SK-N-SH (cell line): ENCODE data around the gene WBP2NL. TPM values are rescaled to one million over a fixed set of nuclear protein-coding genes. Genes with fewer than 3 reads are reported as not detected.

Source experiments
- CTCF ChIA-PET: fragments of 300-600, 350-600 bp; formaldehyde crosslinking; extraction: SDS; loops from one replicate; lab custom pipeline; 2021; lab: Yijun Ruan, JAX
- POLR2A ChIA-PET: fragments of 350-600 bp; sonication (Branson Sonifier 250); formaldehyde crosslinking; extraction: SDS; loops from one replicate; lab custom pipeline; 2020; ENCODE audit warnings: antibody characterized with exemption, inconsistent platforms; lab: Yijun Ruan, JAX
- DNase-seq: peaks from one replicate; pipeline ENCODE4 v3.0.0; 2012
- H2AFZ ChIP-seq: fragments of 200-600 bp; sonication (generic); 2 replicates; pipeline ENCODE4 v1.8.1; 2016; ENCODE audit warnings: antibody characterized with exemption, mild to moderate bottlenecking, low read depth
- H3F3A ChIP-seq: fragments of 200-600 bp; sonication (generic); replicated peaks from 2 replicates; pipeline ENCODE3; 2016; ENCODE audit warnings: antibody characterized with exemption, mild to moderate bottlenecking; ENCODE audit not compliant: insufficient read depth
- H3K27ac ChIP-seq, 2 experiments: fragments of 200-500 bp in 1 of 2; fragments of 200-600 bp in 1 of 2; sonication (Bioruptor generic) in 1 of 2; sonication (generic), shearing (Covaris generic) in 1 of 2; 2 replicates each; pipeline versions ENCODE4 v1.5.1 to v1.6.1; 2014 to 2016; ENCODE audit warnings: low read depth in 2 of 2, inconsistent platforms in 1 of 2, low read length in 1 of 2, mild to moderate bottlenecking in 1 of 2, mixed read lengths in 1 of 2
- H3K27me3 ChIP-seq: fragments of 200-600 bp; sonication (generic), shearing (Covaris generic); 2 replicates; pipeline ENCODE4 v1.6.1; 2016; ENCODE audit warnings: mixed run types; ENCODE audit not compliant: insufficient read depth
- H3K36me3 ChIP-seq, 2 experiments: fragments of 200-500 bp in 1 of 2; fragments of 200-600 bp in 1 of 2; sonication (Bioruptor generic) in 1 of 2; sonication (generic) in 1 of 2; replicated peaks in 1 of 2; 2 replicates each; pipeline versions ENCODE3 to v1.5.1; 2014 to 2016; ENCODE audit warnings: low read length in 1 of 2, mild to moderate bottlenecking in 1 of 2; ENCODE audit not compliant: insufficient read depth in 2 of 2, control insufficient read depth in 1 of 2
- H3K4me1 ChIP-seq, 2 experiments: fragments of 200-500 bp in 1 of 2; fragments of 200-600 bp in 1 of 2; sonication (Bioruptor generic) in 1 of 2; sonication (generic), shearing (Covaris generic) in 1 of 2; 2 replicates each; pipeline versions ENCODE4 v1.5.1 to v1.6.1; 2014 to 2016; ENCODE audit warnings: low read depth in 1 of 2, low read length in 1 of 2, mixed run types in 1 of 2; ENCODE audit not compliant: insufficient read depth in 2 of 2, control insufficient read depth in 1 of 2
- H3K4me2 ChIP-seq: fragments of 200-600 bp; sonication (generic), shearing (Covaris generic); 2 replicates; pipeline ENCODE4 v1.6.1; 2017; ENCODE audit warnings: mixed run types
- H3K4me3 ChIP-seq, 2 experiments: fragments of 200-500 bp in 1 of 2; fragments of 200-600 bp in 1 of 2; sonication (Bioruptor generic) in 1 of 2; sonication (generic), shearing (Covaris generic) in 1 of 2; 2 replicates each; pipeline versions ENCODE4 v1.5.1 to v1.8.1; 2014 to 2016; ENCODE audit warnings: low read depth in 2 of 2, inconsistent platforms in 1 of 2, low read length in 1 of 2, mild to moderate bottlenecking in 1 of 2, mixed read lengths in 1 of 2, moderate library complexity in 1 of 2
- H3K79me2 ChIP-seq: fragments of 200-600 bp; sonication (generic); 2 replicates; pipeline ENCODE4 v1.8.1; 2017; ENCODE audit warnings: mild to moderate bottlenecking; ENCODE audit not compliant: insufficient read depth
- H3K9ac ChIP-seq: fragments of 200-600 bp; sonication (generic); 2 replicates; pipeline ENCODE4 v1.6.1; 2017; ENCODE audit warnings: mixed run types
- H3K9me2 ChIP-seq: fragments of 200-600 bp; sonication (generic); 2 replicates; pipeline ENCODE4 v1.6.1; 2017; ENCODE audit warnings: mixed run types
- H3K9me3 ChIP-seq: fragments of 200-600 bp; sonication (generic); 2 replicates; pipeline ENCODE4 v1.6.1; 2017; ENCODE audit warnings: mixed run types, mild to moderate bottlenecking, moderate library complexity
- H4K20me1 ChIP-seq: fragments of 200-600 bp; sonication (generic); 2 replicates; pipeline ENCODE4 v1.6.1; 2017; ENCODE audit warnings: mild to moderate bottlenecking, mixed run types; ENCODE audit not compliant: insufficient read depth
- CHD2 ChIP-seq: fragments of 150-350 bp; IDR thresholded peaks from 2 replicates; pipeline ENCODE4 v1.6.1; 2018; ENCODE audit warnings: low read length; ENCODE audit not compliant: partially characterized antibody
- CTCF ChIP-seq: fragments of 200-600 bp; sonication (generic); IDR thresholded peaks from 2 replicates; pipeline ENCODE4 v1.6.1; 2017; ENCODE audit warnings: antibody characterized with exemption, mild to moderate bottlenecking, moderate library complexity
- ELF1 ChIP-seq: IDR thresholded peaks from 2 replicates; pipeline ENCODE4 v1.4.0; 2012
- EP300 ChIP-seq, 2 experiments: IDR thresholded peaks; 2 replicates each; pipeline versions ENCODE4 v1.4.0 to v1.6.1; 2012; ENCODE audit warnings: borderline replicate concordance in 1 of 2, low read depth in 1 of 2, low read length in 1 of 2
- FOSL2 ChIP-seq: IDR thresholded peaks from 2 replicates; pipeline ENCODE4 v1.4.0; 2012; ENCODE audit warnings: low read depth, mild to moderate bottlenecking, moderate library complexity, borderline replicate concordance
- FOXJ3 ChIP-seq: sonication (generic); formaldehyde crosslinking; IDR thresholded peaks from 2 replicates; pipeline ENCODE4 v1.5.1; 2020; ENCODE audit warnings: mild to moderate bottlenecking, missing genetic modification reagents
- FOXM1 ChIP-seq: IDR thresholded peaks from 2 replicates; pipeline ENCODE4 v1.4.0; 2012; ENCODE audit warnings: low read depth, mild to moderate bottlenecking
- GATA2 ChIP-seq: sonication (generic); formaldehyde crosslinking; IDR thresholded peaks from 2 replicates; pipeline ENCODE4 v1.5.0; 2020; ENCODE audit warnings: mild to moderate bottlenecking, missing genetic modification reagents
- JUND ChIP-seq: IDR thresholded peaks from 2 replicates; pipeline ENCODE4 v1.4.0; 2012
- MXI1 ChIP-seq: IDR thresholded peaks from 2 replicates; pipeline ENCODE4 v1.6.1; 2012; ENCODE audit warnings: mild to moderate bottlenecking, low read depth, low read length, improper control_type of control experiment
- NFIC ChIP-seq: IDR thresholded peaks from 2 replicates; pipeline ENCODE4 v1.4.0; 2012; ENCODE audit warnings: borderline replicate concordance
- NRF1 ChIP-seq: IDR thresholded peaks from 2 replicates; pipeline ENCODE4 v1.6.1; 2012; ENCODE audit warnings: low read depth, mild to moderate bottlenecking, low read length
- POLR2AphosphoS5 ChIP-seq: IDR thresholded peaks from 2 replicates; pipeline ENCODE4 v1.6.1; 2012; ENCODE audit warnings: low read depth, low read length
- RFX5 ChIP-seq: IDR thresholded peaks from 2 replicates; pipeline ENCODE4 v1.6.1; 2012; ENCODE audit warnings: mild to moderate bottlenecking, improper control_type of control experiment, low read length
- RXRA ChIP-seq: IDR thresholded peaks from 2 replicates; pipeline ENCODE4 v1.4.0; 2012; ENCODE audit warnings: low read depth, mild to moderate bottlenecking, borderline replicate concordance
- SIN3A ChIP-seq: IDR thresholded peaks from 2 replicates; pipeline ENCODE4 v1.6.1; 2012; ENCODE audit warnings: low read depth, mild to moderate bottlenecking, low read length, moderate library complexity, borderline replicate concordance
- TCF12 ChIP-seq: IDR thresholded peaks from 2 replicates; pipeline ENCODE4 v1.4.0; 2012
- TEAD4 ChIP-seq: IDR thresholded peaks from 2 replicates; pipeline ENCODE4 v1.4.0; 2012; ENCODE audit warnings: mild to moderate bottlenecking, borderline replicate concordance; ENCODE audit not compliant: insufficient read depth
- ZBTB33 ChIP-seq: IDR thresholded peaks from 2 replicates; pipeline ENCODE4 v1.4.0; 2012; ENCODE audit warnings: low read depth, borderline replicate concordance
- WGBS: methylation state at CpG from one replicate; pipeline ENCODE4 v1.1.6; 2017; ENCODE audit warnings: low lambda C conversion rate; 5-methylcytosine and 5-hydroxymethylcytosine counted together
- polyA plus RNA-seq, 3 experiments: library from polyadenylated mRNA; depleted of rRNA; stranded (reverse); fragments of >200 nt; gene quantifications; 2 replicates each; pipeline ENCODE4 v1.2.3, GENCODE V29; 2012
- TF ChIP-seq, protein P1 (sequence below): IDR thresholded peaks from 2 replicates; pipeline ENCODE4; 2012

WBP2NL gene
- polyA plus RNA-seq, 1 of the 3 experiments (the other 2 are of a cell fraction), result 0.07 TPM

GRCh38 chr22:41978732-41979131, 19.9 kb upstream of the WBP2NL start (continued):
- no peak for TF ChIP-seq NFIC

- H3K36me3 ChIP-seq, result no peaks in the 10 kb centered on the region
- no peak overlapping the region for H3K27ac ChIP-seq
- ChIA-PET CTCF (no interaction called here), POLR2A (no interaction called here)
- H3K9me2 ChIP-seq, result no peaks in the 10 kb centered on the region
- H3F3A ChIP-seq, result no peaks in the 10 kb centered on the region
- no peaks in the 10 kb centered on the region for H4K20me1 ChIP-seq
- no peak for DNase-seq
- no peaks in the 10 kb centered on the region for H3K9me3 ChIP-seq
- H3K9ac ChIP-seq, result no peak overlapping the region
- 64% methylated on average over 4 of the region's 9 CpGs for WGBS
- H3K4me3 ChIP-seq, result no peak overlapping the region
- H3K79me2 ChIP-seq, result no peaks in the 10 kb centered on the region
- H3K4me2 ChIP-seq, result no peak overlapping the region
- no peaks in the 10 kb centered on the region for H3K27me3 ChIP-seq
- no peak overlapping the region for H2AFZ ChIP-seq
- TF ChIP-seq ELF1 (no peak), TCF12 (no peak), ZBTB33 (no peak), SIN3A (no peak), CHD2 (no peak), NRF1 (no peak), MXI1 (no peak), TEAD4 (no peak), POLR2AphosphoS5 (no peak), NFIC (no peak)
- peaks cover 0 to 14% of the 10 kb centered on the region in 2 experiments; a peak in 1 of 4 replicates for H3K4me1 ChIP-seq
Measured at GRCh38 chr22:41979423-41980250, 19.0 kb upstream of the WBP2NL start.

DNA sequence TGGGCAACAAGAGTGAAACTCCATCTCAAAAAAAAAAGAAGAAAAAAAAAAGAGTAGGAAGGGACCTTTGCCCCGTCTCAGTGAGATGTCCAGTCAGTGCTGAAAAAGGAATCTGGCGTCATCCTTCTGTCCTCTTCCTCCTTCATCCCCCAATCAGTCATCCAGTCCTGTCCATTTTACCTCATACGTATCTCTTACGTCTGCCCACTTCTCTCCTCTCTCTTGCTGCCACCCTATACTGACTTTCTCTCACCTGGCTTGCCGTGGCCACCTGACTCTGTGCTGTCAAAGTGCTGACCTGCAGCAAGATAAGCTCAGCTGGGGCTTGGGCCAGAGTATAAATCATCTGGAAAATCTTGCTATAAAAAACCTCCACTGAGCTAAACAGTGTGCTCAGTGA, 15.7 kb upstream of the WBP2NL start:
- Histone ChIP-seq H2AFZ (no peak overlapping the region), H3K27ac (no peak overlapping the region), H3K4me1 (peaks cover 0 to 3% of the 10 kb centered on the region in 2 experiments; a peak in 1 of 4 replicates), H3K4me3 (no peak overlapping the region), H3K4me2 (no peak overlapping the region), H3K9me3 (no peaks in the 10 kb centered on the region), H3K79me2 (no peaks in the 10 kb centered on the region), H3K9me2 (no peaks in the 10 kb centered on the region), H3F3A (no peaks in the 10 kb centered on the region), H3K9ac (no peak overlapping the region), H4K20me1 (no peaks in the 10 kb centered on the region), H3K36me3 (no peaks in the 10 kb centered on the region), H3K27me3 (no peaks in the 10 kb centered on the region)
- no peak for DNase-seq
- CTCF ChIA-PET, result interaction anchor here (1.2 kb wide), 1 partner anchor 13 kb away, joined by 3 read pairs; no protein-coding TSS in a partner anchor
- TF ChIP-seq RXRA (no peak), CHD2 (no peak), JUND (no peak), EP300 (IDR thresholded peaks at IDR 0.05; ENCODE audit: borderline replicate concordance in 1 of 2, low read depth in 1 of 2, low read length in 1 of 2) (no peak), CTCF (no peak), RFX5 (no peak), FOXM1 (no peak), TCF12 (no peak), FOXJ3 (no peak), SIN3A (no peak), FOSL2 (no peak), NRF1 (no peak), GATA2 (CRISPR knock-in tag) (no peak)
- TF ChIP-seq, protein P1, sequence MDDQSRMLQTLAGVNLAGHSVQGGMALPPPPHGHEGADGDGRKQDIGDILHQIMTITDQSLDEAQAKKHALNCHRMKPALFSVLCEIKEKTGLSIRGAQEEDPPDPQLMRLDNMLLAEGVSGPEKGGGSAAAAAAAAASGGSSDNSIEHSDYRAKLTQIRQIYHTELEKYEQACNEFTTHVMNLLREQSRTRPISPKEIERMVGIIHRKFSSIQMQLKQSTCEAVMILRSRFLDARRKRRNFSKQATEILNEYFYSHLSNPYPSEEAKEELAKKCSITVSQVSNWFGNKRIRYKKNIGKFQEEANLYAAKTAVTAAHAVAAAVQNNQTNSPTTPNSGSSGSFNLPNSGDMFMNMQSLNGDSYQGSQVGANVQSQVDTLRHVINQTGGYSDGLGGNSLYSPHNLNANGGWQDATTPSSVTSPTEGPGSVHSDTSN, result no peak
- 59% methylated on average over 5 of the region's 5 CpGs for whole genome bisulfite sequencing
- POLR2A ChIA-PET, result no interaction called here
